HG03558 (cell line): ENCODE results near the gene SETD5.
A peak's percentile ranks its signal among the peaks of the same experiment; 100 is the strongest.

Source experiments
- ATAC-seq: cut with Tn5 transposase; IDR thresholded peaks from one replicate; pipeline ENCODE4 v1.9.1; 2021; ENCODE audit warnings: moderate number of reproducible peaks; ENCODE audit not compliant: unreplicated experiment; ENCODE audit errors: extremely low read depth

SETD5 gene

GRCh38 chr3:9397332-9397905 is at the start of gene SETD5:
SETD5 (plus strand) TSS chr3:9397615; CDS start chr3:9428939, 31,324 bp downstream.
- peak; percentile 26 for ATAC-seq

- ATAC-seq = no peak
These were observed 49.5 kb upstream of the SETD5 start for GRCh38 chr3:9347887-9348286.

GRCh38 chr3:9349321-9350117 is 47.9 kb upstream of the SETD5 start:
- no peak for ATAC-seq

DNA sequence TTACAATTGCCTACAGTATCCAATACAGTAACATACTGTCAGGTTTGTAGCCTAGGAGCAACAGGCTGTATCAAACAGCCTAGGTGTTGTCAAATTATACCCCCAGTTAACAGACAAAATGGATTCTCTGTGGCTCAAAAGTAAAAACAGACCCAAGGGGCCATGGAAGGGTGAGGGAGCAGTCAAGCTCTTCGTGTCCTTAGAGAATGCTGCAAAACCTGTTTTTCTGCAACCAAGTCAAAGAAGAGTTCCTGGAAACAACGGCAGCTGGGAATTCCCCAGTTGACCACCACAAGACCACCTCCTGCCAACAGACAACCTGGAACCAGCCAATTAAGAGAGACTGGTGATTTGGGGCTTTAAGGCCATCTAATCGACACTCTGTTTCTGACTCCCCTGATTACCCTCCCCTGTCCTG is 45.7 kb upstream of the SETD5 start:
- ATAC-seq = no peak

GRCh38 chr3:9352917-9353752 is 44.3 kb upstream of the SETD5 start:
- ATAC-seq = no peak

- no peak for ATAC-seq
These were observed 35.6 kb upstream of the SETD5 start for GRCh38 chr3:9361691-9362388.

DNA sequence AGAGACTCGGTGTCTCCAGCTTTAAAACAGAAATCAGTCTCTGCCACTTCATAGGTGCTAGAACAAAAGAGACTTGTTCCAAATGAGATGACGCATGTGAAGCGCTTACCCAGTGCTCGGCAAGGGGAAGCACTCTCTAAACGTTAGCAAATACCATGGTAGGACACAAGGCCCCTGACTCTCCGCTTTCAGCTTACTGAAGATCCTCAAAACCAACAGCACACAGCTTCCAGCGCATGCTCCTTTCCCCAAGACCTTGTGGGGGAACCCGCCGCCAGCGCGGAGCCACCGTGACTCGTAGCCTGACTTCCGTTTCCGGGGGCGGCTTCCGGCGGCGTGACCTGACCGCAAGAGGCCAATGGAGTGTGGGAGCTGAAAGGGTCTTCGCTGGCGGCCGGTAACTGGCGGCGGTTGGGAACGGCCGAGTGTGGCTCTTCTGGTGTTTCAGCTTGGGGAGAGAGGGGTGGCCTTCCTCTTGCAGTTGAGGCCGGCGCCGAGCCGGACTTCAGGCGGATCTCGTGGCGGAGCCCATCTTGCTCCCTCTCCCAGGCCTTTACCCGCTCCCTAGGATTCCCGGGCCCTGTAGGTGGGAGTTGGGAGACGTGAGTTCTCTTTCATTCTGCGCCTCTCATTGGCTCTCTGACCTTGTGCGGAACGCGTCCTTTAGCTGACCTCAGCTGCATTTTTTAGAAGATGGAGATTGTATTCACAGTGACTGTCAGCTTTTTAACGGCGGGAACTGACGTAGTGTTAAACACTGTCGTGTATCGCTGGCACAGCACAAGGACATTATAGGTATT is 34.5 kb upstream of the SETD5 start, which contains the start of gene THUMPD3:
TSS of gene THUMPD3 (plus strand) at position 324 of the 800 bp plus-strand sequence. CDS start 2,015 bp downstream, outside the sequence.
- ATAC-seq = peak; percentile 94

- no peak for ATAC-seq
These were observed 27.9 kb upstream of the SETD5 start for GRCh38 chr3:9369508-9369907.

DNA sequence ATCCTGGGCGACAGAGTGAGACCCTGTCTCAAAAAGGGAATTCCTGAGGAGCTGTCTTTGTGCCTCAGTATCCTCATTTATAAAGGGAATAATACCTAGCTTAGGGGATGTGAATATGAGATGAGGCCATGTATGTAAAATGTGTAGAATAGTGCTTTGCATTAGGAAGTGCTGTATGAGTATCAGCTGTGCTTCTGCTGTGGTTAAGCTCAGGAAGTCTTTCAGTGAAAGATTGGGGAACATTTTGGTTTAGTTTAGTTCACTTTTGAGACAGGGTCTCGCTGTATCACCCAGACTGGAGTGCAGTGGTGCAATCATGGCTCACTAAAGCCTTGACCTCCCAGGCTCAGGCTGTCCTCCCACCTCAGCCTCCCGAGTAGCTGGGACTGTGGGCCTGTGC is 23.9 kb upstream of the SETD5 start:
- no peak for ATAC-seq

- ATAC-seq = no peak
These were observed 19.4 kb upstream of the SETD5 start for GRCh38 chr3:9377981-9378380.

GRCh38 chr3:9379327-9379726 is 18.1 kb upstream of the SETD5 start:
- no peak for ATAC-seq

- no peak for ATAC-seq
These were observed 17.4 kb upstream of the SETD5 start for GRCh38 chr3:9380014-9380413.

DNA sequence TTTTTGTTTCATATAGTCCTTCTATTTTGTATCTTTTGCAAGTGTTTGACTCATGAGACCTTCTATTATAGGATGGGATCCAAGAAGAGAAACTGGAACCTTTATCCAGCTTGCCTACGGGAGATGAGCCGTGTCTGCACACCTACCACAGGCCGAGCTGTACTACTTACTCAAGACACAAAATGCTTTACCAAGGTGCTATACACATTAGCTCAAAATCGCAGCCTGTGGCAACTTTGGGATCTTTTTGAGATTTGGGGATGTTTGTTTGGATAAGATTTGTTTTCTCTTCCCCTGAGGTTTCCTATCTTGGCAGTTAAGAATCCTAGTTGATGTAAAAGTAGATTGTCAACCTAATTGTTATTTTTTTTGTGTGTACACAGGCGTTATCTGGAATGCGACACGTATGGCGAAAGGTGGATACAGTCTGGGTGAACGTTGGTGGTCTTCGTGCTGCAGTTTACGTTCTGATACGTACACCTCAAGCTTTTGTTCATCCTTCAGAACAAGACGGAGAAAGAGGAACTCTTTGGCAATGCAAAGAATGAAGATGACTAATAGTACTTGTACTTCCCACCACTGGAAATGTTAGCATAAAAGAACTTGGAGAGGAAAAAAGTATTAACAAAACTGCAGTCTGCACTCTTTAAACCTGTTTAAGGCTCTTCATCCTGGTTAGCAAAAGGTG is 13.1 kb upstream of the SETD5 start:
- ATAC-seq = no peak

- ATAC-seq = no peak
These were observed 12.0 kb upstream of the SETD5 start for GRCh38 chr3:9385187-9386077.

- no peak for ATAC-seq
These were observed 11.3 kb upstream of the SETD5 start for GRCh38 chr3:9386078-9386459.

- no peak for ATAC-seq
These were observed 10.7 kb upstream of the SETD5 start for GRCh38 chr3:9386501-9387321.

GRCh38 chr3:9387322-9387655 is 10.1 kb upstream of the SETD5 start:
- no peak for ATAC-seq
